CD14-positive monocyte (primary cell): ENCODE data around the gene TMEM82. TPM values are rescaled to one million over a fixed set of nuclear protein-coding genes. Genes with fewer than 3 reads are reported as not detected.
A peak's percentile ranks its signal among the peaks of the same experiment; 100 is the strongest.

Experiments used
- DNase-seq, 3 donors: peaks; one replicate each; pipeline ENCODE4 v3.0.0-alpha.2; 2011 to 2022
- H2AFZ ChIP-seq: 2 replicates; pipeline ENCODE4 v1.6.0; 2012; ENCODE audit warnings: mild to moderate bottlenecking, low read depth, low read length, inconsistent platforms; ENCODE audit not compliant: insufficient read depth, poor library complexity, severe bottlenecking
- H3K27ac ChIP-seq, 2 donors: 1 replicate in 1 of 2; 2 replicates in 1 of 2; pipeline ENCODE4 v1.5.1; 2012 to 2013; ENCODE audit warnings: low read length in 2 of 2, control low read depth in 1 of 2, inconsistent platforms in 1 of 2, low read depth in 1 of 2, mild to moderate bottlenecking in 1 of 2
- H3K27me3 ChIP-seq, 2 donors: one replicate each; pipeline versions ENCODE4 v1.6.0 to v1.6.1; 2011 to 2013; ENCODE audit warnings: low read length in 2 of 2; ENCODE audit not compliant: control insufficient read depth in 2 of 2, insufficient read depth in 2 of 2
- H3K36me3 ChIP-seq, 2 donors: replicated peaks in 1 of 2; 1 replicate in 1 of 2; 2 replicates in 1 of 2; pipeline versions ENCODE4 v1.5.1 to v1.6.1; 2012 to 2013; ENCODE audit warnings: low read length in 2 of 2, control low read depth in 1 of 2, inconsistent platforms in 1 of 2, mild to moderate bottlenecking in 1 of 2; ENCODE audit not compliant: insufficient read depth in 2 of 2, control insufficient read depth in 1 of 2
- H3K4me1 ChIP-seq, 2 donors: 1 replicate in 1 of 2; 2 replicates in 1 of 2; pipeline versions ENCODE4 v1.5.1 to v1.6.1; 2012 to 2013; ENCODE audit warnings: low read length in 2 of 2, control low read depth in 1 of 2, inconsistent platforms in 1 of 2, mild to moderate bottlenecking in 1 of 2, moderate library complexity in 1 of 2; ENCODE audit not compliant: insufficient read depth in 2 of 2, control insufficient read depth in 1 of 2
- H3K4me2 ChIP-seq: replicated peaks from 2 replicates; pipeline ENCODE3; 2012; ENCODE audit warnings: low read length, moderate library complexity, mild to moderate bottlenecking; ENCODE audit not compliant: poor library complexity, severe bottlenecking; ENCODE audit errors: extremely low read depth
- H3K4me3 ChIP-seq, 3 experiments: fragments of 200-600 bp in 1 of 3; sonication (generic) in 1 of 3; replicated peaks in 1 of 3; 1 replicate in 2 of 3; 2 replicates in 1 of 3; pipeline ENCODE4 v1.5.1; 2011 to 2013; ENCODE audit warnings: low read length in 3 of 3, mild to moderate bottlenecking in 3 of 3, control low read depth in 2 of 3, low read depth in 2 of 3, inconsistent platforms in 1 of 3, moderate library complexity in 1 of 3
- H3K79me2 ChIP-seq: 2 replicates; pipeline ENCODE4 v1.6.0; 2012; ENCODE audit warnings: mild to moderate bottlenecking, control low read depth, inconsistent platforms, low read length, moderate library complexity; ENCODE audit not compliant: insufficient read depth
- H3K9ac ChIP-seq: 2 replicates; pipeline ENCODE4 v1.6.0; 2017; ENCODE audit warnings: low read length, mild to moderate bottlenecking; ENCODE audit not compliant: insufficient read depth, poor library complexity, severe bottlenecking
- H3K9me3 ChIP-seq, 2 donors: replicated peaks in 1 of 2; 1 replicate in 1 of 2; 2 replicates in 1 of 2; pipeline versions ENCODE4 v1.5.1 to v1.6.1; 2012 to 2013; ENCODE audit warnings: low read length in 2 of 2, control low read depth in 1 of 2; ENCODE audit not compliant: control insufficient read depth in 1 of 2, insufficient read depth in 1 of 2
- H4K20me1 ChIP-seq: 2 replicates; pipeline ENCODE4 v1.6.0; 2012; ENCODE audit warnings: mild to moderate bottlenecking, low read length, control low read depth, moderate library complexity; ENCODE audit not compliant: insufficient read depth
- H3K27ac Mint-ChIP-seq, 7 donors: one replicate each; pipeline ENCODE4 v1.8.0; 2020; ENCODE audit warnings: mild to moderate bottlenecking in 7 of 7, mixed read lengths in 7 of 7, moderate library complexity in 6 of 7, inconsistent platforms in 2 of 7
- H3K27me3 Mint-ChIP-seq, 3 donors: one replicate each; pipeline ENCODE4 v1.8.0; 2021 to 2022; ENCODE audit warnings: low read depth in 3 of 3, mild to moderate bottlenecking in 3 of 3, mixed read lengths in 3 of 3, moderate library complexity in 3 of 3, inconsistent platforms in 1 of 3
- H3K36me3 Mint-ChIP-seq, 2 donors: one replicate each; pipeline ENCODE4 v1.8.0; 2020; ENCODE audit warnings: mixed read lengths in 2 of 2, inconsistent platforms in 1 of 2, mild to moderate bottlenecking in 1 of 2
- H3K4me1 Mint-ChIP-seq: one replicate; pipeline ENCODE4 v1.8.0; 2020; ENCODE audit warnings: mild to moderate bottlenecking, mixed read lengths
- H3K4me3 Mint-ChIP-seq, 2 donors: one replicate each; pipeline ENCODE4 v1.8.0; 2020; ENCODE audit warnings: mild to moderate bottlenecking in 2 of 2, mixed read lengths in 2 of 2, moderate library complexity in 1 of 2
- H3K9me3 Mint-ChIP-seq, 7 donors: one replicate each; pipeline ENCODE4 v1.8.0; 2020 to 2022; ENCODE audit warnings: mixed read lengths in 7 of 7, mild to moderate bottlenecking in 6 of 7, moderate library complexity in 6 of 7, inconsistent platforms in 2 of 7
- CTCF ChIP-seq: fragments of 200-600 bp; IDR thresholded peaks from one replicate; pipeline ENCODE4 v1.8.0; 2022; ENCODE audit warnings: antibody characterized with exemption, mild to moderate bottlenecking
- WGBS: methylation state at CpG from one replicate; pipeline ENCODE4 v1.1.5; 2013; ENCODE audit warnings: missing lambda C conversion rate; ENCODE audit not compliant: insufficient coverage; 5-methylcytosine and 5-hydroxymethylcytosine counted together
- intact Hi-C, 2 donors: fragments of 100-400 bp; cut with micrococcal nuclease; formaldehyde crosslinking; loops; one replicate each; pipeline versions ENCODE4 v1.15.0 to v1.15.1; 2023
- polyA plus RNA-seq, 3 donors: library from polyadenylated mRNA; depleted of rRNA in 1 of 3; unstranded in 2 of 3; stranded (reverse) in 1 of 3; fragments of 300-500 nt in 2 of 3; fragments of >200 nt in 1 of 3; fragmentation: Illumina TruSeq in 2 of 3; gene quantifications; 1 replicate in 2 of 3; 2 replicates in 1 of 3; pipeline ENCODE4 v1.2.3, GENCODE V29; 2012 to 2021

TMEM82 gene
- polyA plus RNA-seq, 3 donors = not detected

DNA sequence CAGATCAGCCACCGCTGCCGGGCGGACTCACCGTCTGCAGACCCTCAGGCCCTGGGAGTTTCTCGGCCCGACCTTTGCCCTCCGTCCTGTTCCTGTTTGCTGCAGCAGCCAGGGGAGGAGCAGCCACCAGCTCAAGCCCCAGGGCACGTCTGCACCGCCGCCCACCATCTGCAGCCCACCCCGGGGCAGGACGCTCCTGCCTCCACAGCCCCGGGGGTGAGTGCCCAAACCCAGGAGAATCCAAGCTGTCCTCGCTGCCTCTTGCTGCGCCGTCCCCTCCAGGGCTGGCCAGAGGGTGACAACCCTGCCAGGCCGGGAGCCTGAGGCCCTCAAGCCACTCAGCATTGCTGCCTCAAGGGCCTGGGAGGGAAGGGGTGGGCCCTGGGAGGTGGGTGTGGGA is 7.4 kb upstream of the TMEM82 start:
- H3K4me3 Mint-ChIP-seq = no peak overlapping the region
- intact Hi-C loops = no loop called here
- no peak overlapping the region for H3K4me3 ChIP-seq
- no peak overlapping the region for H3K27ac ChIP-seq
- H3K4me1 Mint-ChIP-seq = no peaks in the 10 kb centered on the region
- WGBS = 97% methylated on average over 17 of the region's 17 CpGs
- peaks cover 38 to 52% of the 10 kb centered on the region in 2 donors for H3K36me3 Mint-ChIP-seq
- H4K20me1 ChIP-seq = peaks cover 10% of the 10 kb centered on the region
- H2AFZ ChIP-seq = no peak overlapping the region
- H3K4me1 ChIP-seq = no peaks in the 10 kb centered on the region
- H3K27me3 ChIP-seq = no peaks in the 10 kb centered on the region
- H3K36me3 ChIP-seq = peaks cover 49 to 54% of the 10 kb centered on the region in 2 donors
- H3K9me3 ChIP-seq = no peaks in the 10 kb centered on the region
- H3K27me3 Mint-ChIP-seq = peaks cover 0 to 3% (median 0%) of the 10 kb centered on the region in 3 donors
- H3K27ac Mint-ChIP-seq = no peak overlapping the region
- no peak for DNase-seq
- peaks cover 0 to 1% (median 0%) of the 10 kb centered on the region in 7 donors for H3K9me3 Mint-ChIP-seq
- no peak for TF ChIP-seq CTCF
- H3K4me2 ChIP-seq = no peak overlapping the region
- no peaks in the 10 kb centered on the region for H3K79me2 ChIP-seq
- no peak overlapping the region for H3K9ac ChIP-seq

GRCh38 chr1:15735304-15736037 is 6.8 kb upstream of the TMEM82 start:
- Histone ChIP-seq H3K36me3 (peaks cover 46 to 49% of the 10 kb centered on the region in 2 donors), H3K4me3 (no peak overlapping the region), H3K9me3 (no peaks in the 10 kb centered on the region), H3K27me3 (no peaks in the 10 kb centered on the region), H3K9ac (no peak overlapping the region), H2AFZ (no peak overlapping the region), H4K20me1 (peaks cover 10% of the 10 kb centered on the region), H3K4me1 (no peaks in the 10 kb centered on the region), H3K79me2 (no peaks in the 10 kb centered on the region), H3K27ac (no peak overlapping the region), H3K4me2 (no peak overlapping the region)
- whole genome bisulfite sequencing = 87% methylated on average over 10 of the region's 12 CpGs
- H3K9me3 Mint-ChIP-seq = peaks cover 0 to 1% (median 0%) of the 10 kb centered on the region in 7 donors
- no peak for DNase-seq
- peaks cover 0 to 3% (median 0%) of the 10 kb centered on the region in 3 donors for H3K27me3 Mint-ChIP-seq
- H3K36me3 Mint-ChIP-seq = peaks cover 37 to 49% of the 10 kb centered on the region in 2 donors
- no peak overlapping the region for H3K4me3 Mint-ChIP-seq
- no peaks in the 10 kb centered on the region for H3K4me1 Mint-ChIP-seq
- intact Hi-C loops = no loop called here
- peak overlapping the region in 2 of 7 donors; percentile 43 to 46 for H3K27ac Mint-ChIP-seq
- no peak for TF ChIP-seq CTCF
